Motor neuron (in vitro differentiated cells): ENCODE results near the gene BRK1. TPM values are rescaled to one million over a fixed set of nuclear protein-coding genes. Genes with fewer than 3 reads are reported as not detected.
"Not testable (repeated sequence)": the region's sequence is repeated elsewhere in the genome, so short reads cannot be mapped to it uniquely, and the experiment has no call there.

ENCODE experiments used
- ATAC-seq, 8 experiments: fragments of 200-7000 bp; cut with Tn5 transposase; replicated peaks in 6 of 8; 2 replicates each; pipeline ENCODE4 v1.8.0; 2021; ENCODE audit warnings: mild to moderate bottlenecking in 8 of 8, moderate library complexity in 8 of 8
- H3K27ac ChIP-seq, 2 donors: fragments of 250-450 bp; sonication (Bioruptor Pico); 2 replicates each; pipeline ENCODE4 v1.9.0; 2021; ENCODE audit warnings: antibody characterized with exemption in 2 of 2, mild to moderate bottlenecking in 2 of 2, moderate library complexity in 1 of 2
- H3K4me1 ChIP-seq, 2 donors: fragments of 250-450 bp; sonication (Bioruptor Pico); replicated peaks in 1 of 2; 2 replicates each; pipeline ENCODE4 v1.6.1; 2021; ENCODE audit warnings: antibody characterized with exemption in 2 of 2, mild to moderate bottlenecking in 2 of 2, moderate library complexity in 1 of 2
- H3K4me3 ChIP-seq, 5 donors: fragments of 250-450 bp; sonication (Bioruptor Pico); 2 replicates each; pipeline ENCODE4 v1.9.0; 2021; ENCODE audit warnings: antibody characterized with exemption in 5 of 5, mild to moderate bottlenecking in 5 of 5, moderate library complexity in 4 of 5
- WGBS, 10 experiments: fragments of 450-650 bp; shearing (Covaris generic); methylation state at CpG; one replicate each; pipeline ENCODE4 v1.0.0; 2022; 5-methylcytosine and 5-hydroxymethylcytosine counted together
- in situ Hi-C, 9 experiments: fragments of 400-800 bp; cut with MboI; loops; one replicate each; pipeline ENCODE4 v1.15.0; 2021; ENCODE audit warnings: low sequenced_read_pairs in 9 of 9, low pct_unique_long_range_greater_than_20kb in 2 of 9; ENCODE audit not compliant: unreplicated experiment in 9 of 9
- total RNA-seq, 8 experiments: library from RNA; unstranded; fragments of 300-600 nt; gene quantifications; 2 replicates each; pipeline versions ENCODE4 v1.2.3 to v1.2.4, GENCODE V29; 2022

The BRK1 gene
- total RNA-seq, 8 experiments from 2014 or later = 96.1 to 219 (median 180) TPM

DNA sequence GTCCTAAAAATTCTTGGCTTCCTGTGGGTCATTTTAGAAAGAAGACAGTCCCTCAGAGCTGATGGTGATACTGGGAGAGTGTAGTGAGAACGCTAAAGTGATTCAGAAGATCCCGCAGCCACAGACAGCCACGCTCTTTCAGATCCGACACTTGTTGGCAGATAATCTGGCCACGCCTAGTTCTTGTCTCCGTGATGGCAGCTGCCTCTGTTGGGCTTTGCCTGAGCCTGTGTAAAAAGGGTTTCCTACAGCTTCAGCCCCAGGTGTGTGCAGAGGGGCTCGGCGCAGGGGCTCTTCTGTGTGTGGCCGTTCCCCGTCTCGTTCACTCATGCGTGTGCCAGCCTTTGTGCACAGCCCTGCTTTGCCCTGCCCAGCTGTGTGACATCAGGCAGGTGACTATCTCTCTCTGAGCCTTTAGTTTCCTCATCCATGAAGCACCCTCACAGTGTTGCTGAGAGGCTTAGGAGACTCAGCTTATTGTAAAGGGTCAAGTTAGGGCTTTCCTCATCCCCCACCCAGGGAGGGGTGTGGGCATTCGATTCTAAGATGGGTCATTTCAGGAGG is 55.5 kb downstream of the BRK1 start:
- WGBS, 10 experiments = 77 to 91% (median 89%) methylated on average over 2 to 10 of the region's 13 CpGs; no CpG with 5 or more reads in 5 of the 10 experiments
- H3K27ac ChIP-seq = no peak overlapping the region
- H3K4me1 ChIP-seq = no peaks in the 10 kb centered on the region
- H3K4me3 ChIP-seq = no peak overlapping the region
- in situ Hi-C loops = no loop called here
- no peak for ATAC-seq

GRCh38 chr3:10173095-10173925 is 57.8 kb downstream of the BRK1 start:
- no peak overlapping the region for H3K4me3 ChIP-seq
- H3K27ac ChIP-seq = no peak overlapping the region
- in situ Hi-C loops = no loop called here
- no peaks in the 10 kb centered on the region for H3K4me1 ChIP-seq
- WGBS, 10 experiments = 26 to 91% (median 83%) methylated on average over 1 to 6 of the region's 10 CpGs; no CpG with 5 or more reads in 3 of the 10 experiments
- no peak for ATAC-seq

DNA sequence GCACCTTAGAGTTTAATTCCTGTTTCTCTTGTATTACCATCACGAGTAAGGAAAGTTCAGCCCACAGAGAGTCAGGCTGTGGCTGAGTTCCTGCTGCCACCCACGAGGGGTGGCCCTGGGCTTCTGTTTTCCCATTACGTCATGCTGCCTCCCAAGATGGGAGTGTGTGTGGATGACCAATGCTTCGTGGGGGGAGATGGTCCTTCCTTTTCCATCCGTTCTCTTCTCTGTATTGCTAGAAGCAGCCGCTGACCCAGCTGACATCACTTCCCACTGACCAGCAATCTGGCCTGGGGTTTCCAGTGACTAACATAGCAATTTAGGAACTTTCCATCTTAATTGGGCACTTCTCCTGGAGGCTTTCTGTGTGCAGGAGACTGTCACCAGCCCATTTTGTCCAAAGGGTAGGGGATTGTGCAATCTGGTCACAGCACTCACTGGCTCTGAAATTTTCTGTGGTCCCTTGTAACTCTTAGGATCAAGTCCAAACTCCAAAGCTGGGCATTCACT is 58.5 kb downstream of the BRK1 start:
- H3K4me3 ChIP-seq = no peak overlapping the region
- peak in 6 of 8 experiments; percentile 20 to 96 (median 80) for ATAC-seq
- WGBS, 10 experiments = 0 to 83% (median 26%) methylated on average over 2 to 6 of the region's 6 CpGs; no CpG with 5 or more reads in 4 of the 10 experiments

GRCh38 chr3:10175334-10175733 is 59.9 kb downstream of the BRK1 start:
- H3K4me3 ChIP-seq, in situ Hi-C loops, H3K27ac ChIP-seq, H3K4me1 ChIP-seq, ATAC-seq: not testable (repeated sequence)
- 71 to 100% (median 93%) methylated on average over 1 to 5 of the region's 7 CpGs; no CpG with 5 or more reads in 1 of the 10 experiments for WGBS, 10 experiments

More for the DNA sequence above, 58.5 kb downstream of the BRK1 start:
- in situ Hi-C loops = no loop called here
- H3K27ac ChIP-seq = no peak overlapping the region
- no peaks in the 10 kb centered on the region for H3K4me1 ChIP-seq

DNA sequence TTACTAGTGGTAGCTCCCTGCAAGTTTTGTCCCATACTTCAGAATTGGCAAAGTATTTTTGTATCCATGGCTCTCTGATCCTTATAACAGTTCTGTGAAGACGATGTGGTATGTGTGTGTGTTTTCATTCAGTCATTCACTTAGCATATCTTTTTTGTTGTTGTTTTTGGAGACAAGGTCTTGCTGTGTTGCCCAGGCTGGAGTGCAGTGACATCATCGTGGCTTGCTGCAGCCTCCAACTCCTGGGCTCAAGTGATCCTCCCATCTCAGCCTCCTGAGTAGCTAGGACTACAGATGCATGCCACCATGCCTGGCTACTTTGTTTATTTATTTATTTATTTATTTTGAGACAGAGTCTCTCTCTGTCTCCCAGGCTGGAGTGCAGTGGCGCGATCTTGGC is 60.7 kb downstream of the BRK1 start:
- 0 to 100% (median 93%) methylated on average over 1 to 4 of the region's 4 CpGs; no CpG with 5 or more reads in 2 of the 10 experiments for WGBS, 10 experiments
- H3K27ac ChIP-seq, H3K4me1 ChIP-seq, ATAC-seq, in situ Hi-C loops, H3K4me3 ChIP-seq: not testable (repeated sequence)

Other genes with a start within 250 kb of the BRK1 start
- gene CIDEC, start 235.4 kb upstream of the BRK1 start, total RNA-seq = under 1 TPM in 1 of 8 experiments, not detected in 7; 0.43 TPM
- gene JAGN1, start 225.1 kb upstream of the BRK1 start, total RNA-seq = 10 to 100 TPM; 14.2 to 31.7 (median 25.2) TPM
- gene IL17RE, start 212.8 kb upstream of the BRK1 start, total RNA-seq = 1 to 10 TPM in 2 of 8 experiments, under 1 TPM in 6; 0.23 to 1.8 (median 0.45) TPM
- gene IL17RC, start 198.6 kb upstream of the BRK1 start, total RNA-seq = 10 to 100 TPM in 4 of 8 experiments, 1 to 10 TPM in 4; 2.7 to 50.7 (median 10.6) TPM
- gene CRELD1, start 181.8 kb upstream of the BRK1 start, total RNA-seq = 10 to 100 TPM; 14.1 to 55.7 (median 34.1) TPM
- 1 to 10 TPM; 1.2 to 4.3 (median 3.4) TPM for gene PRRT3, start 163.3 kb upstream of the BRK1 start, total RNA-seq
- gene EMC3, start 128.8 kb upstream of the BRK1 start, total RNA-seq = 10 to 100 TPM; 25.9 to 95.0 (median 44.6) TPM
- 10 to 100 TPM in 3 of 8 experiments, 1 to 10 TPM in 5; 1.1 to 28.1 (median 4.0) TPM for gene FANCD2, start 89.2 kb upstream of the BRK1 start, total RNA-seq
- gene FANCD2OS, start 7.4 kb upstream of the BRK1 start, total RNA-seq = under 1 TPM in 1 of 8 experiments, not detected in 7; 0.66 TPM
- gene VHL, start 26.1 kb downstream of the BRK1 start, total RNA-seq = 10 to 100 TPM; 28.8 to 71.6 (median 55.6) TPM
- gene IRAK2, start 49.2 kb downstream of the BRK1 start, total RNA-seq = 1 to 10 TPM in 5 of 8 experiments, under 1 TPM in 3; 0.63 to 2.5 (median 1.7) TPM
- gene TATDN2, start 132.8 kb downstream of the BRK1 start, total RNA-seq = 10 to 100 TPM; 14.9 to 37.0 (median 21.9) TPM
- gene GHRL, start 177.3 kb downstream of the BRK1 start, total RNA-seq = 1 to 10 TPM in 3 of 8 experiments, under 1 TPM in 5; 0.36 to 6.4 (median 0.91) TPM
- 100 to 1,000 TPM; 104 to 158 (median 130) TPM for gene SEC13, start 205.4 kb downstream of the BRK1 start, total RNA-seq